Lower lobe of right lung (tissue), 2 donors: ENCODE measurements around the gene MAGEA11. TPM values are rescaled to one million over a fixed set of nuclear protein-coding genes. Genes with fewer than 3 reads are reported as not detected.
"Not testable (repeated sequence)": the region's sequence is repeated elsewhere in the genome, so short reads cannot be mapped to it uniquely, and the experiment has no call there.

Experiments
- ATAC-seq, 2 donors: fragments of 200-7000 bp; cut with Tn5 transposase; one replicate each; pipeline ENCODE4 v1.9.1; 2020 to 2022; ENCODE audit warnings: mild to moderate bottlenecking in 2 of 2, moderate library complexity in 2 of 2
- DNase-seq: peaks from one replicate; pipeline ENCODE4 v3.0.0-alpha.2; 2020
- H3K27ac ChIP-seq: fragments of 200-600 bp; one replicate; pipeline ENCODE4 v1.8.0; 2022
- H3K27me3 ChIP-seq: fragments of 200-600 bp; one replicate; pipeline ENCODE4 v1.8.0; 2022; ENCODE audit warnings: low read depth
- H3K36me3 ChIP-seq: fragments of 200-600 bp; one replicate; pipeline ENCODE4 v1.8.0; 2022; ENCODE audit warnings: mild to moderate bottlenecking
- H3K4me1 ChIP-seq: fragments of 200-600 bp; one replicate; pipeline ENCODE4 v1.8.0; 2022
- H3K4me3 ChIP-seq: fragments of 200-600 bp; one replicate; pipeline ENCODE4 v1.8.0; 2022; ENCODE audit warnings: mild to moderate bottlenecking
- H3K9me3 ChIP-seq: fragments of 200-600 bp; one replicate; pipeline ENCODE4 v1.8.0; 2022
- CTCF ChIP-seq: fragments of 200-600 bp; IDR thresholded peaks from one replicate; pipeline ENCODE4 v1.8.0; 2022; ENCODE audit warnings: antibody characterized with exemption, mild to moderate bottlenecking
- intact Hi-C: fragments of 100-400 bp; cut with DNase I; formaldehyde crosslinking; loops from one replicate; pipeline ENCODE4 v1.11.0; 2022
- total RNA-seq: library from RNA; stranded (reverse); fragmentation: NEBNext Ultra II Directional; extraction: Animal tissue kit (Norgen Biotek cat#: 25700); gene quantifications from one replicate; pipeline ENCODE4 v1.2.1, GENCODE V29; 2021
- donor health status: DM: no; HTN: yes; CAD: no; lungs with severe emphysema.

Gene MAGEA11
- total RNA-seq, 1 donor from 2014 or later: not detected

GRCh38 chrX:149759824-149760223 lies 48.0 kb downstream of the MAGEA11 start:
- ATAC-seq (no peak), DNase-seq (no peak)
- Histone ChIP-seq H3K27me3 (no peaks in the 10 kb centered on the region), H3K4me3 (no peak overlapping the region), H3K4me1 (no peaks in the 10 kb centered on the region), H3K36me3 (no peaks in the 10 kb centered on the region), H3K9me3 (no peaks in the 10 kb centered on the region), H3K27ac (no peak overlapping the region)
- TF ChIP-seq CTCF: no peak
- intact Hi-C loops: no loop called here

- TF ChIP-seq CTCF: no peak
- ATAC-seq (no peak), DNase-seq (no peak)
- H3K27ac ChIP-seq: no peak overlapping the region
- no peaks in the 10 kb centered on the region for H3K9me3 ChIP-seq
- no peaks in the 10 kb centered on the region for H3K36me3 ChIP-seq
- intact Hi-C loops: no loop called here
- no peak overlapping the region for H3K4me3 ChIP-seq
- no peaks in the 10 kb centered on the region for H3K4me1 ChIP-seq
- H3K27me3 ChIP-seq: no peaks in the 10 kb centered on the region
These were observed 49.1 kb downstream of the MAGEA11 start for GRCh38 chrX:149760965-149761364.

GRCh38 chrX:149761858-149762674 lies 50.2 kb downstream of the MAGEA11 start:
- H3K27me3 ChIP-seq, DNase-seq, H3K4me3 ChIP-seq, H3K4me1 ChIP-seq, H3K27ac ChIP-seq, intact Hi-C loops, H3K36me3 ChIP-seq, H3K9me3 ChIP-seq, ATAC-seq: not testable (repeated sequence)

- Histone ChIP-seq H3K36me3 (no peaks in the 10 kb centered on the region), H3K27me3 (no peaks in the 10 kb centered on the region), H3K27ac (no peak overlapping the region), H3K4me1 (no peaks in the 10 kb centered on the region), H3K4me3 (no peak overlapping the region), H3K9me3 (no peaks in the 10 kb centered on the region)
- no peak for ATAC-seq
- no peak for DNase-seq
- TF ChIP-seq CTCF: no peak
- intact Hi-C loops: no loop called here
These were observed 51.1 kb downstream of the MAGEA11 start for GRCh38 chrX:149762696-149763614.

Other genes starting within 250 kb of the MAGEA11 start
- gene IDS, start 206.8 kb upstream of the MAGEA11 start, total RNA-seq: 88.6 TPM
- 19.8 TPM for gene EOLA1, start 171.0 kb upstream of the MAGEA11 start, total RNA-seq
- gene HSFX3, start 162.1 kb upstream of the MAGEA11 start, total RNA-seq: not detected
- not detected for gene MAGEA9B, start 124.6 kb upstream of the MAGEA11 start, total RNA-seq
- not detected for gene HSFX2, start 116.7 kb upstream of the MAGEA11 start, total RNA-seq
- gene TMEM185A, start 80.3 kb upstream of the MAGEA11 start, total RNA-seq: 19.9 TPM
- 2.2 TPM for gene HSFX1, start 62.0 kb downstream of the MAGEA11 start, total RNA-seq
- gene MAGEA9, start 69.9 kb downstream of the MAGEA11 start, total RNA-seq: not detected
- gene MAGEA8, start 169.1 kb downstream of the MAGEA11 start, total RNA-seq: not detected
- not detected for gene HSFX4, start 217.5 kb downstream of the MAGEA11 start, total RNA-seq
- 21.7 TPM for gene EOLA2, start 226.4 kb downstream of the MAGEA11 start, total RNA-seq